Astrocyte of the cerebellum (primary cell): ENCODE measurements around the gene PLA1A.

ENCODE experiments used
- DNase-seq: peaks from one replicate; pipeline ENCODE4 v3.0.0-alpha.2; 2011; ENCODE audit warnings: low read depth
- H3K4me3 ChIP-seq: 2 replicates; pipeline ENCODE4 v1.5.1; 2011; ENCODE audit warnings: mild to moderate bottlenecking, low read depth, low read length, moderate library complexity
- in situ Hi-C: cut with HindIII; loops from 2 replicates; pipeline ENCODE4 v1.10.0; 2017; ENCODE audit warnings: low sequenced_read_pairs
- TF ChIP-seq, protein P1 (sequence below): IDR thresholded peaks from 2 replicates; pipeline ENCODE4 v1.5.1; 2012; ENCODE audit warnings: low read length, low read depth, moderate library complexity, mild to moderate bottlenecking; ENCODE audit errors: missing control alignments

PLA1A gene

DNA sequence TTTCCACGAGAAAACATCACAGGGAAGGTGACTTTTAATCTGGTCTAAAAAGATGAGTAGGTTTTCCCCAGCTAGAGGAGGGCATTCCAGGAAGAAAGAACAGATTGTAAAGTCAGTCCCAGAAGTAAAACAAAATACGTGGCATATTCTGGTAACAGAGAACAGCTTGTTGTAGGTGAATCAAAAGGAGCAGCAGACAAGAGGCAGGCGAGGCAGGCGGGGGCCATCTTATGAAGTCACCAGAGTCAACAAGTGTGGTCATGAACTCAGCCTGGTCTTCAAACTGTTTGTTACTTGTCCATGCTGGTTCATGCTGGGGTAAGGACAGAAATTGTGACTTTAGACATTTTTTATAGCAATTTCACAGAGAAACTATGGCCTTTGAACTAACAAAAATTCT, 66.7 kb downstream of the PLA1A start:
- in situ Hi-C loops: no loop called here
- DNase-seq: no peak
- TF ChIP-seq, protein P1, sequence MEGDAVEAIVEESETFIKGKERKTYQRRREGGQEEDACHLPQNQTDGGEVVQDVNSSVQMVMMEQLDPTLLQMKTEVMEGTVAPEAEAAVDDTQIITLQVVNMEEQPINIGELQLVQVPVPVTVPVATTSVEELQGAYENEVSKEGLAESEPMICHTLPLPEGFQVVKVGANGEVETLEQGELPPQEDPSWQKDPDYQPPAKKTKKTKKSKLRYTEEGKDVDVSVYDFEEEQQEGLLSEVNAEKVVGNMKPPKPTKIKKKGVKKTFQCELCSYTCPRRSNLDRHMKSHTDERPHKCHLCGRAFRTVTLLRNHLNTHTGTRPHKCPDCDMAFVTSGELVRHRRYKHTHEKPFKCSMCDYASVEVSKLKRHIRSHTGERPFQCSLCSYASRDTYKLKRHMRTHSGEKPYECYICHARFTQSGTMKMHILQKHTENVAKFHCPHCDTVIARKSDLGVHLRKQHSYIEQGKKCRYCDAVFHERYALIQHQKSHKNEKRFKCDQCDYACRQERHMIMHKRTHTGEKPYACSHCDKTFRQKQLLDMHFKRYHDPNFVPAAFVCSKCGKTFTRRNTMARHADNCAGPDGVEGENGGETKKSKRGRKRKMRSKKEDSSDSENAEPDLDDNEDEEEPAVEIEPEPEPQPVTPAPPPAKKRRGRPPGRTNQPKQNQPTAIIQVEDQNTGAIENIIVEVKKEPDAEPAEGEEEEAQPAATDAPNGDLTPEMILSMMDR: no peak
- H3K4me3 ChIP-seq: no peak overlapping the region

- DNase-seq: no peak
- in situ Hi-C loops: no loop called here
- TF ChIP-seq, protein P1: no peak
- H3K4me3 ChIP-seq: no peak overlapping the region
These were observed 67.2 kb downstream of the PLA1A start for GRCh38 chr3:119664850-119665379.

DNA sequence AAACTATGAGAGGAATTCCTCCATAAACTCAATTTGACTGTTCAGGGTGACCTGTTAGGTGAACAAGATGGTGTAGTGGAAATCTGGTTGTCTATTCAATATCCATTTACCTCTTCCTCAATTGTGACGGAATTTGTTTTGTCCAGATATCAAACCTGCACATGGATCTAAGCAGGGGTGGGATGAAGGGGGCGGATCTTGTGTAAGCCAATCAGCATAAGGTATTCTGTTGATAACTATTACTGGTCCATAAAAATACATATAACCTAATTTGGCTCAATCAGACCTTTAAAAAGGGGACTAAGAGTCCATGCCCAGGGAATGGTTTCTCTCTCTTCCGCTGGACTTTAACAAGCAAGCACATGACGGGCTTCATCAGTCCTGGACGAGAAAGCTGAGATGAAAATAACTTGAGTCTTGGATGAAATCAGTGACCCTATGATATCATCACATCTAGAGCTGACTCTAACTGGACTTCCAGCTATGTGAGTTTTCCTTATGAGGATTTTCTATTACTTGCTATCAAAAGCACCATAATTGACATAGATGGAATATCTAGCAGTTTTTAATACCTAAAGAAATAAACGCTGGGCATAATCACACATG, 68.4 kb downstream of the PLA1A start:
- in situ Hi-C loops: no loop called here
- DNase-seq: no peak
- H3K4me3 ChIP-seq: no peak overlapping the region
- TF ChIP-seq, protein P1: no peak

GRCh38 chr3:119669906-119670570, 72.4 kb downstream of the PLA1A start:
- no peak overlapping the region for H3K4me3 ChIP-seq
- DNase-seq: no peak
- TF ChIP-seq, protein P1: no peak
- in situ Hi-C loops: no loop called here

- TF ChIP-seq, protein P1: no peak
- in situ Hi-C loops: no loop called here
- H3K4me3 ChIP-seq: no peak overlapping the region
- DNase-seq: no peak
These were observed 75.1 kb downstream of the PLA1A start for GRCh38 chr3:119672776-119673175.

- in situ Hi-C loops: no loop called here
These were observed 76.2 kb downstream of the PLA1A start for GRCh38 chr3:119673875-119674274.

More at GRCh38 chr3:119673875-119674274, 76.2 kb downstream of the PLA1A start:
- TF ChIP-seq, protein P1: no peak
- H3K4me3 ChIP-seq: no peak overlapping the region
- no peak for DNase-seq
